GM18909 (cell line): ENCODE data around the gene MAGEA8.
A peak's percentile ranks its signal among the peaks of the same experiment; 100 is the strongest.
"Not testable (repeated sequence)": the region's sequence is repeated elsewhere in the genome, so short reads cannot be mapped to it uniquely, and the experiment has no call there.

Experiments
- ATAC-seq: cut with Tn5 transposase; IDR thresholded peaks from one replicate; pipeline ENCODE4 v1.9.1; 2021; ENCODE audit warnings: mild to moderate bottlenecking; ENCODE audit not compliant: unreplicated experiment, poor library complexity

Gene MAGEA8

DNA sequence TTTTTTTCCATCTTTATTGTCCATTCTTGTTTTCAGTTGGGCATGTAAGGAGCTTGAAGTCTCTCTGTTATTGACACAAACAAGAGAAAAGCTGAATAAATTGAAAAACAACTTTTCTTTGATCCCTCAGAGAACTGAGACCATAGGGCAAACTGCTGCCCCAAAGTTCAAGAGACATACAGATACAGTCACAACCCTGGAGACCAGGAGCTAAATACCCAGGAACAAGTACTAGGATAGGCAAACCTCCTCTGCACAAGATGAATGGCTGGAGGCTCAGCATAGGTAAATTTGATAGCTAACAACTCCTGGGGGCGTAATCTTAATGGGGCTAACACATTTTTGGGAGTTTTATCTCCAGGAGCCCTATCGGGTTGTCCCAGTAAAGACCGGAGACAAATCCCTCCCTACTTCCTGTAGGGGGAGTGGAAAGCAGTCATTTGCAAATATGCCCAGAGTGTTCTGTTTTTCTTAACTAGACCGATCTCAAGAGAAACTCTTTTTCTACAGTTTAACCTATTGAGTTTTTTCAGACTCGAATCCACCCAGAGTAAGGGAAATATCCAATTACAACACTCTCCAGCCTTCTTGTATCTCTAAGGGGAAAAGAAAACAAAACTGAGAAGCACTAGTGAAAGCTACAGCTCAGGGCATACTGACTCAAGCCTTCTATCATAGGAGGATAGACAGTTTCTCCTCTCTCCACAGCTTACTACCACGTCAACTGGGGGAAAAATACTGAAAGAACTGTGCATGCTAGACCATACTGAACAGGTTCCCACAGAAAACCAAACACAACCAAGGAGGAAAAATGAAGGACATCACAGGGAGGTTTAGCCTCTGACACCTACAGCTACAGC, 23.1 kb downstream of the MAGEA8 start:
- peak; percentile 80 for ATAC-seq

GRCh38 chrX:149908308-149908707, 27.3 kb downstream of the MAGEA8 start:
- peak; percentile 66 for ATAC-seq

DNA sequence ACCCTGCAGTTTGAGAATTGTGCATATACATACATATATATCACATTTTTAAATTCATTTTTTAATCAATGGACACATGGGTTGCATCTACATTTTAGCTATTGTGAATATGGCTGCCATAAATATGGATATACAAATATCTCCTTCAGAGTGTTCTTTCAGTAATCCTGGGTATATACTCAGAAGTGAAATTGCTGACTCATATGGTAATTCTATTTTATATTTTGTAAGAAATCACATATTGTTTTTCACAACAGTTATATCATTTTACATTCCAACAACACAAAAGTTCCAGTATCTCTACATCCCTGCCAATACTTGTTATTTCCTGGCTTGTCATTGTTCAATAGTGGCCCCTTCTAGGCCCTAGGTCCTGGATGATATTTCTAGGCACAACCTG, 27.7 kb downstream of the MAGEA8 start:
- no peak for ATAC-seq

GRCh38 chrX:149909324-149910177, 28.6 kb downstream of the MAGEA8 start:
- no peak for ATAC-seq

- ATAC-seq = no peak
Observed at GRCh38 chrX:149910178-149910695, 29.3 kb downstream of the MAGEA8 start.

DNA sequence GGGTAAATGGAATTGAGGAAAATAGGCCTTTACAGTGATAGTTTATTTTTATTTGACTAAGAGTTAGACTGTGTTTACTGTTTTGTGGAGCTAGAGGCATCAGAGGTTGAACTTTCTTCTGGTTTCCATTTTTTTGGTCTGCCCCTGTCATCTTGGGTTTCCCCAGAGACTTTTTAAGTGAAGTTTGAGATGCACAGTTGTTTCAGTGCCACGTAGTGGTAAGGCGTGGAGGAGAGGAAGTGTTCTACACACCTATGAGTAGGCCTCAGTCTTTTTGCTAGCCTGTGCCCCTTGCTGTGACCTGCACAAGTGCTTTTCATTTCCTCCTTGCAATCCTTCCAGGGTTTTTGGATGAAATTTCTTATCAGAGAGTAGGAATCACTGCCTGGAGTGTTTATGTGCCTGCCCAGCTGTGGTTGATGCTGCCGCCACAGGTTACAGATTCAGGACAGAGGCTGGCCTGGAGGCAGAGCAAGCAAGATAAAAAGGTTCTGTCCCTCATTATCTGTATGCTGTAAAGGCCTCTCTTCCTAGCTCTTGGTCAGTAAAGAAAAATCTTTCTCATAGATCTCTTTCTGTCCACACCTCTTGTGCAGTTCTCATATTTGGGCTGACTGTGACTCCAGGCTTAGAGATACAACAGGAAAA, 35.9 kb downstream of the MAGEA8 start:
- peak; percentile 71 for ATAC-seq

- not testable (repeated sequence) for ATAC-seq
Observed at GRCh38 chrX:149923836-149924235, 42.9 kb downstream of the MAGEA8 start.

GRCh38 chrX:149924434-149924833, 43.5 kb downstream of the MAGEA8 start:
- ATAC-seq = not testable (repeated sequence)

- ATAC-seq = not testable (repeated sequence)
Observed at GRCh38 chrX:149927245-149927963, 46.4 kb downstream of the MAGEA8 start.

GRCh38 chrX:149927964-149928258, 46.9 kb downstream of the MAGEA8 start:
- ATAC-seq = not testable (repeated sequence)

DNA sequence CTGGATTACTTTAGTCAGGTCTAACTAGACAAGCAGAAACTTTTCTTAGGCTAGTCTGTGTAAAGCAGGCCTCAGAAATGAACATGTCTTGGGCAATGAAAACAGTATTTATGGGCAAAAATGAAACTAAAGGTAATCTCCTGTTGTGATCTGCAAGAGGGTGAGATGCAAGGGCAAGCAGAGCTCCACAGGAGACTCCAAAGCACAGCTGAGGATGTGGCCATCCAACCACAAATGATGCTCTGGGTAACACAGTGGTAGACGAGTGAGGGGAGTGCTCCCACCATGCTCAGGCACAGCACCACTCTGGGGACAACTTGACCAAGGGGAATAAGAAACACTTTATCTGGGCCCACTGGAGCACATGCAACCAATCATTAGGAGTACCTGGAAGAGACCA, 47.7 kb downstream of the MAGEA8 start:
- not testable (repeated sequence) for ATAC-seq

GRCh38 chrX:149929400-149929799, 48.4 kb downstream of the MAGEA8 start, which contains the start of gene HSFX4:
HSFX4 (plus strand) TSS chrX:149929573; CDS start chrX:149929645, 72 bp downstream.
- ATAC-seq = not testable (repeated sequence)

DNA sequence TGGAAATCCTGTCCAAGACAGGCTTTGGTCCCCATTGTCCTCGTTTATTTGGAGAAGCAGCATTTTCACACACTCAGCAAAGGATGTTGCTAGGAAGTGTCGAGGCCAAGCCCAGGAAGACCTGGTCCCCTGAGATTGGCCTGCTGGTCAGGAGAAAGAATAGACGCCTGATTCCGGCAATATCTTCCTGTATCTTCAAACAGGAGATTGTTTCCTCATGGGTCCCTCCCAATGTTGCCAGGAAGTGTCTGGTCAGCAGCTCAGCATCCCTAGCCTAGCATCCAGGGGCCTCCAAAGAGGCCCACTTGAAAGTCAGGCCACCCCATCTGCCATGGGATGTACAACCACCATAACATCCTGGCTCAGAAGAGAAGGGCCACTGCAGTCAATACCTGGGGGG, 50.4 kb downstream of the MAGEA8 start:
- ATAC-seq = not testable (repeated sequence)

DNA sequence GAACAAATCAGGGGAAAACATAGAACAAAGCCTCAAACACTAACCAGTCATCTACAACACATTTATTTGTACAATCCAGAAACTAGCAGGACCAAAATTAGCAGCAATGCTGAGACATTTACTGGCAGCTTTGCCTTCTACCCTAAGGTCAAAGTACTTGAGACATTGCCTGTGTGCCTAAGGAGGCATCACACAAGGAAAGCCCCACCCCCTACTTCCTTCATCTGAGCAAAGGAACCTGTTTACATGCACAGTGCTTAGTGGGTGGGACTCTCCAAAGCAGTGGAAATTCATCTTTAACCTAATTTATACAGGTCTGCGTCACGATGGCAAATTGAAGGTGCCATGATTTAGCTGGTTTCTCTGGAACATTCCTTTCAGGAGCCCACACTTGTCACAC, 51.2 kb downstream of the MAGEA8 start:
- not testable (repeated sequence) for ATAC-seq

DNA sequence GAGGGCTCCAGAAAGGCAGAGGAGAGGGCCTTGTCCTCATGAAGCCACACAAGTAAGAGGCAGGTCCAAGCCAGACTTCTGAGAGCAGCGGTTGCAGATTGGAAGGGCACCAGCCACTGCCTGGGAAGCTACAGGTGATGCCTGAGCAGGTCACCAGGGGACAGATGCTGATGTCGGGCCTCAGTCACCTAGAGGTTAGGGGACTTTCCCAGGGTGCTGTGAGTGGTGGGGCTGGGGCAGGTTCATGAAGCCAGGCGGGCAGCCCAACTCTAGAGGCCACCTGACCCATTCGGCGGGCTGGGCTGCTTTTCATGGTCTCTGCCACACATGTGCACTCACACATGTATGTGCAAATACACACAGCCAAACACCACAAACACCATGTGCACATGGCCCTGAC, 52.0 kb downstream of the MAGEA8 start:
- not testable (repeated sequence) for ATAC-seq

DNA sequence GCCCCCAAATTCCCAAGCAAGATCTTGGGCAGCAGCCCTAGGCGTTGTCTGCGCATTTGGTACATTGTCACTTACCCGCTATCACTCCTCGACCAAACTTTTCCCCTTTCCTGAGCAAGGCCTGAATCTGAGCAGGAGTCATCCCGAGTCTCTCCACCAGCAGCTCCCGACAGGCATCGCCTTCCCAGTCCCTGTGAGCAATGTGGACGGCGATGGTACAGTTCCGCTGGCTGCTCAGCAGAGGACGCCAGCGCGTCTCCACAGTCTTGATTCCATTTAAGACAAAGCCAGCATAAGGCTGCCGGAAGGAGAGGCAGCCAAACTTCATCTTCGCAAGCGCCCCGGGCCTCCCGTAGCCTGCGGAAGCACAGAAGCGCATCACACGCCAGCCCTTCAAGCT, 52.6 kb downstream of the MAGEA8 start:
- ATAC-seq = not testable (repeated sequence)
